Natural killer cell (primary cell): ENCODE results near the gene HPCA. TPM values are rescaled to one million over a fixed set of nuclear protein-coding genes. Genes with fewer than 3 reads are reported as not detected.
A peak's percentile ranks its signal among the peaks of the same experiment; 100 is the strongest.

Experiments used
- ATAC-seq, 3 donors: fragments of 150-1000 bp in 2 of 3; fragments of 200-7000 bp in 1 of 3; cut with Tn5 transposase; 1 replicate in 1 of 3; 2 replicates in 2 of 3; pipeline ENCODE4 v1.10.0; 2021; ENCODE audit warnings: mild to moderate bottlenecking in 2 of 3, moderate library complexity in 2 of 3
- DNase-seq, 2 donors: peaks; one replicate each; pipeline versions ENCODE4 v3.0.0 to v3.0.0-alpha.2; 2013 to 2021; ENCODE audit warnings: mixed read lengths in 1 of 2
- H3K27ac ChIP-seq: one replicate; pipeline ENCODE4 v1.5.1; 2013; ENCODE audit warnings: mild to moderate bottlenecking, low read length
- H3K27me3 ChIP-seq: one replicate; pipeline ENCODE4 v1.6.1; 2013; ENCODE audit warnings: low read length; ENCODE audit not compliant: control insufficient read depth, insufficient read depth
- H3K36me3 ChIP-seq: one replicate; pipeline ENCODE4 v1.6.1; 2013; ENCODE audit warnings: low read length; ENCODE audit not compliant: control insufficient read depth, insufficient read depth
- H3K4me1 ChIP-seq: one replicate; pipeline ENCODE4 v1.6.1; 2013; ENCODE audit warnings: low read length; ENCODE audit not compliant: control insufficient read depth, insufficient read depth
- H3K4me3 ChIP-seq: one replicate; pipeline ENCODE4 v1.5.1; 2013; ENCODE audit warnings: low read length
- H3K9me3 ChIP-seq: one replicate; pipeline ENCODE4 v1.6.1; 2013; ENCODE audit warnings: low read length; ENCODE audit not compliant: control insufficient read depth, insufficient read depth
- H3K27ac Mint-ChIP-seq, 2 donors: one replicate each; pipeline ENCODE4 v1.8.0; 2022; ENCODE audit warnings: mild to moderate bottlenecking in 2 of 2, mixed read lengths in 2 of 2, moderate library complexity in 1 of 2
- H3K27me3 Mint-ChIP-seq, 2 donors: one replicate each; pipeline ENCODE4 v1.8.0; 2022; ENCODE audit warnings: low read depth in 2 of 2, mixed read lengths in 2 of 2
- H3K36me3 Mint-ChIP-seq: one replicate; pipeline ENCODE4 v1.8.0; 2022; ENCODE audit warnings: mixed read lengths
- H3K4me1 Mint-ChIP-seq, 2 donors: one replicate each; pipeline ENCODE4 v1.8.0; 2022; ENCODE audit warnings: mixed read lengths in 2 of 2
- H3K4me3 Mint-ChIP-seq: one replicate; pipeline ENCODE4 v1.8.0; 2022; ENCODE audit warnings: mild to moderate bottlenecking, moderate library complexity, mixed read lengths
- H3K9me3 Mint-ChIP-seq, 2 donors: one replicate each; pipeline ENCODE4 v1.8.0; 2022; ENCODE audit warnings: mixed read lengths in 2 of 2
- WGBS: methylation state at CpG from one replicate; pipeline ENCODE4 v1.1.7; 2013; ENCODE audit warnings: missing lambda C conversion rate; ENCODE audit not compliant: insufficient coverage; 5-methylcytosine and 5-hydroxymethylcytosine counted together
- intact Hi-C: fragments of 100-400 bp; cut with micrococcal nuclease; formaldehyde crosslinking; loops from one replicate; pipeline ENCODE4 v1.14.2; 2022
- total RNA-seq, 4 donors: library from RNA; stranded (reverse); fragments of 120-200 nt in 1 of 4; gene quantifications; one replicate each; pipeline versions ENCODE4 v1.2.3 to v1.2.4, GENCODE V29; 2013 to 2022
- TF ChIP-seq, protein P1 (sequence below): fragments of 200-600 bp; IDR thresholded peaks from one replicate; pipeline ENCODE4 v1.8.0; 2022; ENCODE audit warnings: antibody characterized with exemption

The HPCA gene
- total RNA-seq, 3 donors from 2014 or later (not counting 1 experiment from before 2014, with no cell fraction given), result 0.59 TPM; not detected in 2

DNA sequence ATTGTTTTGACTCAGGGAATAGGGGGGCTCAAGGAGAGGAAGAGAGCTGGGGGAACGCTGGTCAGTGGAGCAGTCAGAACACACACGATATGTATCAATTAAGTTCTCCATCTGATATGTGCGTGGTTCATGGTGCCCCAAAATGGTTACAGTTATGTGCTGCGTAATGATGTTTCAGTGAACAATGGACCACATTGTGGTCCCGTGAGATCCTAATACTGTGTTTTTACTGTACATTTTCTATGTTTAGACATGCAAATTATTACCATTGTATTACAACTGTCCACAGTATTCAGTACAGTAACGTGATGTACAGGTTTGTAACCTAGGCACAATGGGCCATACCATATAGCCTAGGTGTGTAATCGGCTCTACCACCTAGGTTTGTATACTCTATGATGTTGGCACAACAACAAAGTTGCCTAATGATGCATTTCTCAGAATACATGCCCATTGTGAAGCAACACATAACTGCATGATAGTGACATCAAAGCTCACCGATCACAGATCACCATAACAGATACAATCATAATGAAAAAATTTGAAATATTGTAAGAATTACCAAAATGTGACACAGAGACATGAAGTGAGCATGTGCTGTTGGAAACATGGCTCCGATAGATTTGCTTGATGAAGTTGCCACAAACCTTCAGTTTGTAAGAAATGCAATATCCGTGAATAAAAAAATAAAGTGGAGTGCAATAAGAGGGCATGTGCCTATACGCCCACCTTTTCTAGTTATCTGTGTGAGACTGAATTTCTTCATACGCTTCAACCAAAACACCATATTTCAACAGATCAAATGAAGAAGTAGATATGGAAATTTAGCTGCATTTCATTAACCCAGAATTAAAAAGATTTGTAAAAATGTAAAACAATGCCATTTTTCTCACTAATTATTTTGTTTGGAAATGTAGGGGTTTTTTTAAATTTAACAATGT, 29.7 kb downstream of the HPCA start:
- ATAC-seq (no peak), DNase-seq (no peak)
- no peaks in the 10 kb centered on the region for H3K36me3 ChIP-seq
- TF ChIP-seq, protein P1, sequence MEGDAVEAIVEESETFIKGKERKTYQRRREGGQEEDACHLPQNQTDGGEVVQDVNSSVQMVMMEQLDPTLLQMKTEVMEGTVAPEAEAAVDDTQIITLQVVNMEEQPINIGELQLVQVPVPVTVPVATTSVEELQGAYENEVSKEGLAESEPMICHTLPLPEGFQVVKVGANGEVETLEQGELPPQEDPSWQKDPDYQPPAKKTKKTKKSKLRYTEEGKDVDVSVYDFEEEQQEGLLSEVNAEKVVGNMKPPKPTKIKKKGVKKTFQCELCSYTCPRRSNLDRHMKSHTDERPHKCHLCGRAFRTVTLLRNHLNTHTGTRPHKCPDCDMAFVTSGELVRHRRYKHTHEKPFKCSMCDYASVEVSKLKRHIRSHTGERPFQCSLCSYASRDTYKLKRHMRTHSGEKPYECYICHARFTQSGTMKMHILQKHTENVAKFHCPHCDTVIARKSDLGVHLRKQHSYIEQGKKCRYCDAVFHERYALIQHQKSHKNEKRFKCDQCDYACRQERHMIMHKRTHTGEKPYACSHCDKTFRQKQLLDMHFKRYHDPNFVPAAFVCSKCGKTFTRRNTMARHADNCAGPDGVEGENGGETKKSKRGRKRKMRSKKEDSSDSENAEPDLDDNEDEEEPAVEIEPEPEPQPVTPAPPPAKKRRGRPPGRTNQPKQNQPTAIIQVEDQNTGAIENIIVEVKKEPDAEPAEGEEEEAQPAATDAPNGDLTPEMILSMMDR, result no peak
- Mint-ChIP-seq H3K27me3 (peaks cover 28 to 46% of the 10 kb centered on the region in 2 donors), H3K36me3 (no peaks in the 10 kb centered on the region), H3K4me1 (peaks cover 8 to 9% of the 10 kb centered on the region in 2 donors), H3K27ac (no peak overlapping the region), H3K4me3 (no peak overlapping the region), H3K9me3 (no peaks in the 10 kb centered on the region)
- intact Hi-C loops, result no loop called here
- no peaks in the 10 kb centered on the region for H3K9me3 ChIP-seq
- peaks cover 12% of the 10 kb centered on the region for H3K4me1 ChIP-seq
- H3K27me3 ChIP-seq, result peaks cover 44% of the 10 kb centered on the region
- H3K27ac ChIP-seq, result no peak overlapping the region
- 91% methylated on average over 9 of the region's 12 CpGs for WGBS
- no peak overlapping the region for H3K4me3 ChIP-seq

DNA sequence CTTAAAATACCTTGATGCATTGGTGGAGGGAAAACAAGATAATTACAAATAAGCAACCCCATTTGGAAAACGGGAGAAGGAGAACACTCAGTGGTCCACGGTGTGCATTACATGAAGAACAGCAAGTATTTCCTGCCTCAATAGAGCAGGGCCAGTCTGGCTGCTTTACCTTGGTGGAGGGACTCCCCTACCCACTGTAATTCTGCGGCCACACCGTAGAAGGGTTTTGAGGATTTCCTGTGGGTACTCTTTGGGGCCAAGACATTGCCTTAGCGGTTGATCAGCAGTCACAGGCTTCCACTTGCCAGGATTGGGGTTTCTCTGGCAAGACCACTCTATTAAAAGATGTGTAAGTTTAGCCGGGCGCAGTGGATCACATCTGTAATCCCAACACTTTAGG, 31.2 kb downstream of the HPCA start:
- intact Hi-C loops, result no loop called here
- peak; percentile 38 to 96 (median 58) for ATAC-seq
- Histone ChIP-seq H3K4me3 (no peak overlapping the region), H3K4me1 (peaks cover 12% of the 10 kb centered on the region), H3K36me3 (no peaks in the 10 kb centered on the region), H3K27me3 (peaks cover 50% of the 10 kb centered on the region), H3K9me3 (no peaks in the 10 kb centered on the region), H3K27ac (no peak overlapping the region)
- no peak overlapping the region for H3K4me3 Mint-ChIP-seq
- WGBS, result 2% methylated on average over 7 of the region's 7 CpGs
- no peaks in the 10 kb centered on the region for H3K36me3 Mint-ChIP-seq
- peaks cover 8 to 9% of the 10 kb centered on the region in 2 donors for H3K4me1 Mint-ChIP-seq
- peaks cover 40 to 53% of the 10 kb centered on the region in 2 donors for H3K27me3 Mint-ChIP-seq
- H3K9me3 Mint-ChIP-seq, result no peaks in the 10 kb centered on the region
- TF ChIP-seq, protein P1, result no peak
- no peak overlapping the region for H3K27ac Mint-ChIP-seq
- DNase-seq, result peak in 1 of 2 donors; percentile 29

DNA sequence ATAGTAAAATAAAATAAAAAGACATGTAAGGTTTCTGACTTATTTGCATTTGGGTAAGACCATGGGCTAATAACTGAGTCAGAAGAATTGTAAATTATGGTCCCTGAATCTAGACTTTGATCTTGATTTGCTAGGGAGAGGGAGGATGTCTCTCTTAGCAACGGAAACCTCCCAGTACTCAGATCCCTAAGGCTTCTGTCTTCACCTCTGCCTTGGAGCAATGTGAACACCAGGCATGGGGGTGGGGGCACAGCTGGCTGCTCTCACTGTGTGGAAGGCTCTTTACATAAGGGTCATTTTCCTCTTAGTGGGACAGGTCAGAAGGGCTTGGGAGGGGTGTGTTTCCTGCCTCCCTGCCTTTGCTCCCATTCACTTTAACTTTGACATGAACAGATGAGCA, 31.9 kb downstream of the HPCA start:
- H3K36me3 ChIP-seq, result no peaks in the 10 kb centered on the region
- Mint-ChIP-seq H3K27ac (no peak overlapping the region), H3K4me3 (no peak overlapping the region), H3K9me3 (no peaks in the 10 kb centered on the region), H3K4me1 (peaks cover 8 to 9% of the 10 kb centered on the region in 2 donors), H3K27me3 (peaks cover 47 to 60% of the 10 kb centered on the region in 2 donors), H3K36me3 (no peaks in the 10 kb centered on the region)
- H3K4me1 ChIP-seq, result peaks cover 12% of the 10 kb centered on the region
- H3K4me3 ChIP-seq, result no peak overlapping the region
- H3K27ac ChIP-seq, result no peak overlapping the region
- DNase-seq, result no peak
- H3K27me3 ChIP-seq, result peaks cover 54% of the 10 kb centered on the region
- ATAC-seq, result no peak
- intact Hi-C loops, result no loop called here
- TF ChIP-seq, protein P1, result no peak
- no peaks in the 10 kb centered on the region for H3K9me3 ChIP-seq
- no CpG with 5 or more reads among the region's 1 CpG for WGBS
